Medulla oblongata (tissue), 1 donor: ENCODE measurements around the gene DPF1.
A peak's percentile ranks its signal among the peaks of the same experiment; 100 is the strongest.
"Not testable (repeated sequence)": the region's sequence is repeated elsewhere in the genome, so short reads cannot be mapped to it uniquely, and the experiment has no call there.

Source experiments
- DNase-seq: peaks from one replicate; pipeline ENCODE4 v3.0.0-alpha.2; 2015; ENCODE audit errors: extremely low spot score

DPF1 gene

DNA sequence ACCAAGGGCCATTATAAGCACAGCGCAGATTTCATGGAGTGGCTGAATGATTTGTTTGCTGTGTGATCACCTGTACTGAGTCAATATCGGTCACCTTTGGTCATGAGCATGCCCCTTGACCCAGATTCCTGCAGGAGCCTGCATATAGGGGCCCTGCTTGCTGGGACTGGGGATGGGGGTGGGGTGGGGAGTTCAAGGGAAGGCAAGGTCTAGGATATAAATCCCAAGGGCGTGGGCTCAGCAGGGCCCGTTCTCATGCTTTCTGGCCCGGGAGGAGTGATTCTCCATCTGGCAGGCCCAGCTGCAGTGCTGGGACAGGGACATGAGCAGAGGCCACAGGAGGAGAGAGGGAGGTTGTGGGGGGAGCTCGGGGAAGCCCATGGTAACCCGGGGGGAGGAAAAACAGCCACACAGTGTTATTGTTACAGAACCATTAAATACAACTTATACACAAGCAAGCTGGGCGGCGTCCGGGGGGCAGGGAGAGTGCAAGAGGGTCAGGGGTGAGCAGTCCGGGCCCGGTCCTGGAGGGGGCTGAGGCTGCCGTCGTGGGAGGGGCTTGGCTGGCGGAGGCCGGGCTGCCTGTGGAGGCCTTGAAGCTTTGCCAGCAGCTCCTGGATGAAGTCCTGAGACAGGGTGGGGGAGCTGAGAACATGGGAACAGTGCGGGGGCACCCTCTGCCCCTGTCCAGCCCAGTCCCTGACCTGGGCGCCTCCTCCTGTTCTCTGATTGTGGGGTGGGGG, 27.0 kb upstream of the DPF1 start:
- peak; percentile 75 for DNase-seq

DNA sequence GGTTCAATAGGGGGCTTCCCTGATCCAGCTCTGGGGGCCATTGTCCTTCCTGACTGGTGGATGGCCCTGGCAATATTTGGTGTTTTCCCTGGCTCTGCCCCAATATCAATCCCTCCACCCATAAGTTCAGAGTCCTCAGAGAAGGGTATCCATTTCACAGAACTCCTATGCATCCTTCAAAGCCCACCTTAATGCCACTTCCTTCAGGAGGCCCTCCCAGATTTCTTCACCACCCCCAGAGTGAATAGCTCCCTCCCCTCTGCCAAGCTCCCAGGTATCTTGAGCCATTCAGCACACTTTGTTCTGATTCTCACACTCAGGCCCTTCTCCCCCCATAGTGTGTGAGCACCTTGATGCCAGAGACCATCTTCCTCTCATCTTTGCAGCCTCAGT, 26.4 kb upstream of the DPF1 start:
- DNase-seq = peak; percentile 2

DNA sequence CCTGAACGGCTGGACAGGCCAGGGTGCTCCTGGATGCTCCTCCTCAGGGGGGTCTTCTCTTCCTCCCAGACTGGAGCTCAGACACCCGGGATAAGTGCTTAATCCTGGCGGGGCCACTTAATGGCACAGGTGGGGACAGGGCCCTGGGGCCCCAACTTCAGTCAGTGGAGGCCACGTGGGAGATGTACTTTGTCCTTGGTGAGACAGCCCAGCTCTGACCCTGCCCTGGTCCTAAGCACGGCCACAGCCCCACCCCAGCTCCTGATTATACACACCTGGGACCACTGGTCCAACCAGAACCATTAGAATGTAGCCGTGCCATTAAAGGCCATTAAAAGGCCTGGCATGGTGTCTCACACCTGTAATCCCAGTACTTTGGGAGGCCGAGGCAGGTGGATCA, 24.4 kb upstream of the DPF1 start:
- DNase-seq = no peak

DNA sequence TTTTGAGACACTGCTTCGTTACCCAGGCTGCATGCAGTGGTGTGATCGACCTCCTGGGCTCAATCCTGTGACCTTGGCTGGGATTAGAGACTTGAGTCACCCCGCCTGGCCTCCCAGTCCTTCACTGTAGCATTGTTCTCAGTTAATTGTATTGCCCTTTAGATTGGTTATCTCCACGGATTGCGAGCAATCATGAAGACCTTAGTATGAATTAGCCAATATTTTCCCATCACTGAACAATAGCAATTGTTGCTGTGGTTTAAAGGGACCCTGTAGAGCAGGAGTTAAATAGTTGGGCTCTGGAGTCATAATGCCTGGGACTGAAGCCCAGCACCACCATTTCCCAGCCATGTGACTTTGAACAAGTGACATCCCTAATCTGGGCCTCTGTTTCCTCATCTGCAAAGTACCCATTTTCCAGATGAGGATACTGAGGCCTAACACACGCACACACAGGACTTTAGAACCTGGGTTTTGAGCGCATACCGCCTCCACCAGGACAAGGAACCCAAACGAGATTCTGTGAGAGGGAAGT, 23.8 kb upstream of the DPF1 start:
- DNase-seq = peak; percentile 49

DNA sequence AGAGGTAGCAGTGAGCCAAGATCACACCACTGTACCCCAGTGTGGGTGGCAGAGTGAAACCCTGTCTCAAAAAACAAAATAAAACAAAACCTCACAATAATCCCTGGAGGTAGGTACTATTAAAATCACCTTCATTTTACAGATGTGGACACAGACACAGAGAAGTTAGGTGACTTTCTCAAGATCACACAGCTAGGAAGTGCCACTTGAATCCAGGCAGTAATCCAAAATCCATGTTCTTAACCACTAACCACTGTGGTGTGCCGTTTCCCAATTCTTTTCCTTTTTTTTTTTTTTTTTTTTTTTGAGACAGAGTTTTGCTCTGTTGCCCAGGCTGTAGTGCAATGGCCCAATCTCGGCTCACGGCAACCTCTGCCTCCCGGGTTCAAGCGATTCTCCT, 23.1 kb upstream of the DPF1 start:
- DNase-seq = peak; percentile 1

DNA sequence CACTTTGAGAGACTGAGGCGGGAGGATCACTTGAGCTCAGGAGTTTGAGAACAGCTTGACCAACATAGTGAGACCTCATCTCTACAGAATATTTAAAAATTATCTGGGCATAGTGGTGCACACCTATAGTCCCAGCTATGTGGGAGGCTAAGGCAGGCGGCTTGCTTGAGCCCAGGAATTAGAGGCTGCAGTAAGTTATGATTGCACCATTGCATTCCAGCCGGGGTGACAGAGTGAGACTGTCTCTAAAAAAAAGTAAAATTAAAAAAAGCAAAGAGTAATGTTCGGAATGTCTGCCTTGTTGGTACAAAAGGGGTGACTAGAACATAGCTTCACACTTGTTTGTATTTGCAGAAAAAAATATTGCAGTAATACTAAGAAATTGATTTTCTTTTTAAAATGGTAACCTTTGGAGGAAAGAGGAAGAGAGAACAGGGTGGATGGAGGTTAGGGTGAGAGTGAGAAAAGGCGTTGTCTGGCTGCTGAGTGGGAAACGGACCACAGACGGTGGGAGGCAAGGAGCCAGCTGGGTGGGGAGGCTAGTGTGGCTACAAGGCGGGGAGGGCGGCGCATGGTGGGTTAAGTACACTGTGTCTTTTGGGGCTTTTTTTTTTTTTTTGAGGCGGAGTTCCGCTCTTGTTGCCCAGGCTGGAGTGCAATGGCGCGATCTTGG, 21.9 kb upstream of the DPF1 start:
- no peak for DNase-seq

DNA sequence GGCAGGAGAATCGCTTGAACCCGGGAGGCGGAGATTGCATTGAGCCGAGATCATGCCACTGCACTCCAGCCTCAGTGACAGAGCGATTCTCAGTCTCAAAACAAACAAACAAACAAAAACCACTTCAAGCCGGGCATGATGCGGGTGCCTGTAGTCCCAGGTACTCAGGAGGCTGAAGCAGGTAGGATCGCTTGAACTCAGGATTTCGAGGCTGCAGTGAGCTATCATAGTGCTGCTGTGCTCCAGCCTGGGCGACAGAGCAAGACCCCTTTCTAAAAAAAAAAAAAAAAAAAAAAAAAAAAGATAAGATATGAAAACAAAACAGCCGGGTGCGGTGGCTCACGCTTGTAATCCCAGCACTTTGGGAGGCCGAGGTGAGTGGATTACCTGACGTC, 19.3 kb upstream of the DPF1 start:
- DNase-seq = no peak

DNA sequence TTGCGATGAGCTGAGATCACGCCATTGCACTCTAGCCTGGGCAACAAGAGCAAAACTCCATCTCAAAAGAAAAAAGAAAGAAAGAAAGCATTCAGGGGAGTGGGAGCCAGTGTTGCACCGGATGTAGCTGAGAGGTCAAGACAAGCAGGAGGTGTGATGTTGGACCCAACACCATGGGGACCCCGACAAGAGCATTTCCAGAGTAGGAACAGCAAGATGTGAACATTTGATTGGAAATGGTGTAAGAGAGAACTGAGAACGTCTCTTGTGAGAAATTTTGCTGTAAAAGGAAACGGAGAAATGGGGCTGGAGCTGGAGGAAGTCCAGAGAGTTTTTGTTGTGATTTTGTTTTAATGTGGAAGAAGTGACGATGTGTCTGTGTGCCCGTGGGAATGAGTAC, 15.8 kb upstream of the DPF1 start:
- DNase-seq = no peak

DNA sequence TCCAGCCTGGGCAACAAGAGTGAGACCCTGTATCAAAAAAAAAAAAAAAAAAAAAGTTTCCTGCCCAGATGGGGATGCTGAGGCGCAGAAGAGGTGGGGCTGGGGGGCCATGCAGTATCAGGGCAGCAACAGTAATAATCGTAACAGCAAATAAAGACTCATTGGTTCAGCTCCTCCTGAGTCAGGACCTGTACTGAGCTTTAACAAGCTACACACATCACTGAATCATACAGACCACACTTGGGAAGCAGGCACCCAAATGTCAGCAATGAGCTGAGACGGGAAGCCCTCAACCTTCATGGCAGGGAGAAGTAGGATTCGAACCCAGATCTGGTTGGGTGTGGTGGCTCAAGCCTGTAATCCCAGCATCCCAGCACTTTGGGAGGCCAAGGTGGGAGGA, 10.6 kb upstream of the DPF1 start:
- DNase-seq = no peak

DNA sequence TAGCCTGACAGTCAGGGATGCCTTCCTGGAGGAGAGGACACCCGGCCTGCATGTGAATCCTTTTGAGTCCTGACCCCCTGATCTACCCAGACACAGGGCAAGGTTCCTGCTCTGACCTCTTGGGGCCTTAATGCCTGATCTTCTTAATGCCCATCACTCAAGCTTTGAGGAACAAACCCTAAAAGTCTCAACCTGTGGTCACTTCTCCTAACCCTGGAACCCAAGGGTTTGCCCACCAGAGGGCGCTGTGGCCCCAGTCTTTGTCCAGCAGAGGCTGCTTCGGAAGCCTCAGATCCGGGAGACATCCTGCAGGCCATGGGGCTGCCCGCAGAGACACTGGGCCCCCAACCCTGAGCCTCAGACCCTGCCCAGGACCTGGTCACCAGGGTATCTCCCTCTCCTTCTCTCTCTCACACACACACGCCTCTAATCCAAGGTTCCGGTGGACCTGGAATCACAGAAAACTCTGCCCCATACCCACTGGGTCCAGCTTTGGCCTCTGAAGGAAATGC, 9.8 kb upstream of the DPF1 start:
- peak; percentile 85 for DNase-seq

DNA sequence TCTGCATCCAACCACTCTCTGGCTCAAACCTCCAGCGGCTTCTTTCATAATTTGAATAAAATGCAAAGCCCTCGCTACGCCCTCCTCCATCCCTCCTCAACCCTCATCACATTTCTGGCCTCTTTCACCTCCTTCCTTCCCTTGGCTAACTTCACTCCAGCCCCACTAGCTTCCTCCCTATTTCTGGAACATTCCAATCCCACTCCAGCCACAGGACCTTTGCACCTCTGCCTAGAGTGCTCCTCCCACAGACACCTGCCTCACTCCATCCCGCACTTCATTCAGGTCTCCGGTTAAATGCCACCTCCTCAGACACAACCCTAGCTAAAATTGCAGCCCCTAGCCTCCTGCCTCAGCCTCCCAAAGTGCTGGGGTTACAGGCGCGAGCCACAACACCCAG, 7.9 kb upstream of the DPF1 start:
- no peak for DNase-seq

DNA sequence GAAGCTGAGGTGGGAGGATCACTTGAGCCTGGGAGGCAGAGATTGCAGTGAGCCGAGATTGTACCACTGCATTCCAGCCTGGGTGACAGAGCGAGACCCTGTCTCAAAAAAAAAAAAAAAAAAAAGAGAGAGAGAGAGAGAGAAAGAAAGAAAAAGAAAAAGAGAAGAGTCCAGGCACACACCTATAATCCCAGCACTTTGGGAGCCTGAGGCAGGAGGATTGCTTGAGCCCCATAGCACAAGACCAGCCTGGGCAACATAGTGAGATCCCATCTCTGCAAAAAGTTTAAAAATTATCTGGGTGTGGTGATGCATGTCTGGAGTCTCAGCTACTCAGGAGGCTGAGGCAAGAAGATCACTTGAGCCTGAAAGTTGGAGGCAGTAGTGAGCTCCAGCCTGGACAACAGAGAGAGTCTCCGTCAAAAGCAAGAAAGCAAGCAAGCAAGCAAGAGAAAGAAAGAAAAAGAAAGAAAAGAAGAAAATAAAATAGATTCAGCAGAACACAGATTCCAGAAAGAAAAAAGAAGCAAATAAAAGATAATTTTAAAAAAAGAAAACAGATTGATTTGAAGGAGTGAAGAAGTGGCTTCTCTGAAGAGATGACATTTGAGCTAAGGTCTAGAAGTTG, 6.6 kb upstream of the DPF1 start:
- DNase-seq = not testable (repeated sequence)

DNA sequence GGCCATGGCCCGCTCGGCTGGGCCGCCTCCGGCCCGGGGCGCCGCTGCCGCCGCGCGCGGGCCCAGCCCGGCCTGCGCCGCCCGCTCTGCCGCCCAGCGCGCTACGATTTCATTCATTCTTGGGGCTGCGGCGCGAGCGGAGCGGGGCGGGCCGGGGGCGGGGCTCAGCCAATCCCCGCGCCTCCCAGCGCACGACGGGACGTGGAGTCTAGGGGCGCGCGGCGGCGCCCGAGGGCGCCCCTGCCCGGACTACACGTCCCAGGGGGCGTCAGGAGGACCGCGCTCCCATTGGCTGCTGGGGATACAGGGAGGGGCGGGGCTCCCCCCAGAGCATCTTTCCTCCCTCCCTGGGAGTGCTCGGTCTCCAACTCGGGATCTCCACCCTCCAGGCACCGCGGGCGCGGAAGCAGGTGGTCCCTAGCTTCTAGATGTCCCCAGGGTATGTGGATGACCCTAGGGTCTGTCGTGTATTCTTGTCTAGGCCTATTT, 5.6 kb upstream of the DPF1 start:
- DNase-seq = peak; percentile 95

DNA sequence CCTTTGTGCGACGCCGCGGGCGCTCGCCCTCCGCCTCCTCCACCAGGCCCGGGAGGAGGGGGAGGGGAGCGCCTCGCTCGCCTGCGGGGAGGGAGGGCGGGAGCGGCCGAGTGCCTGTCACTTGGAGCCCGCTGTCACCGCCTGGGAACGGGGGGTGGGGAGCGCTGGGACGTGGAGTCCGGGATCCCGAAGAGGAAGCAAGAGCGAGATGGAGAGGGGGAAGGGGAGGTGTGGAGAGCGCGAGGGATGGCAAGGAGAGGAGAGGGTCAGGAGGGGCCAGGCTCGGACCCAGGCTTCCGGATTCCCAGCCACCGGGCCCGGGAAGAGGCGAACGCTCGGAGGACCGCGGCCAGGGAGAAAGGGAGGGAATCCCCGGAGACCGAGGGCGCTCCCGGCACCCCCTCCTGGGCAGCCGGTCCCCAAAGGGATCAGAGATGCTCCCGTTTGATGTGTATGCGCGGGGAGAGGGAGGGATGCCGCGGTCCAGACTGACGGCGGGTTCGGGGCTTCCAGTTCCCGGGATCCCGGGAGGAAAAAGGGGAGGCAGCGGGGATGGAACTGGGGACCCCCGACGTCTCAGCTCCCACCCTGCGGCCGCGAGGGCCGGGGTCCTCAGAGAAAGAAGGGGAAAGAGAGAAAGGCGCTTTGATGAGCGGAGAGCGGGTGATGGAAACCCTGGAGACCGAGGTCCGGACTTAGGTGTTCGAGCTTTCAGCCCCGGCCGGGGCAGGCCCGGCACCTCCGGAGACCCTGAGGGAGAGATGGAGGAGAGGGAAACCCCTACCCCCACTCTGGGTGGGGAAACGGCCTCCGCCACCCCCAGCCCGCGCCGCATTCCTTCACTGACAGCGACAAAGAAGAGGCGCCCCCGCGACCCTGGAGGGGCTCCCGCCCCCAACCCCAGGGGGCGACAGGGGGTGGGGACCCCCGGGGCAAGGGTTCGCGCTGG, 4.7 kb upstream of the DPF1 start:
- no peak for DNase-seq

DNA sequence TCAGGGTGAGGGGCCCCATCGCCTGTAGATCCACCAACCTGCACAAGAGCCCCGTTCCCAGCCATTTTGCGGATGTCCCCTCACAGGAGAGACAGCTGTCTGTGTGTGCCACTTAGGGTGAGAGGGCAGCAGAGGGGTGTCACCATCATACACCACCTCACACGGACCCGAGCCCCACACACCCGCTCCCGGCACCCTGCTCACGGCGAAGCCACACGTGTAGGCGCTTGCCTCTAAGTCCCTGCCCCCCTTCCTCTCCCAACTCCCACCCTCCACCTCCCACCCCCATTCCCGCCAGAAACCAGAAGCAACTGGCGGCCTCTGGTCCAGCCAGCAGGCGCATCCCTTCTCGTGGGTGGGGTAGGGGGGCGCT, 4.0 kb upstream of the DPF1 start:
- DNase-seq = no peak

DNA sequence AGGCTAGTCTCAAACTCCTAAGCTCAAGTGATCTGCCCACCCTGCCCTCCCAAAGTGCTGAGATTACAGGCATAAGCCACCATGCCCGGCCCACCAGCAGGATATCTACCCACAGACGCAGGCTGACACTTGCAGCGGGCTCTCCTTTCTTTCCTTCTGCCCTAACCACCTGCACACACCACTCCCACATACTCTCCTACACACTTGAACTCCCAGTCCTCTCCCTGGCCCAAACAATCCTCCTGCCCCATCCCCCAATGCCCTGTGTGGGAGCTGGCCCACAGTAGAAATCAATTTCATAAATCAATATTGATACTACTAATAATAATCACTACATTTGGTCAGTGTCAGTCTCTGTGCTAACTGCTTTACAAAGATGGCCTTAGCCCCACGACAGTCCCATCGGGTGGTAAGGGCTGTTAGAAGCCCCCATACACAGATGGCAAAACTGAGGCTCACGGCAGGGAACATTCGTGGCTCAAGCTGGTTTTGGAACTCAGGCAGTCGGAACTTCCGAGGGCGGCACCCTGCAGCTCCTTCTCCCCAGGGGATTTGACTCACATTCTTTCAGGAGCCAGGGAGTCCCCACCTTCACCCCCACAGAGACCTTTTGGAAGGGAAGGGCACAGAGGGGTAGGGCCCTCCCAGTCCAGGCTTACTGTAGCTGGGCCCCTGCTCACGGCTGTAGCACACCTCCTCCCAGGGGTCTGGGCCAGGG, 3.4 kb upstream of the DPF1 start:
- DNase-seq = no peak

DNA sequence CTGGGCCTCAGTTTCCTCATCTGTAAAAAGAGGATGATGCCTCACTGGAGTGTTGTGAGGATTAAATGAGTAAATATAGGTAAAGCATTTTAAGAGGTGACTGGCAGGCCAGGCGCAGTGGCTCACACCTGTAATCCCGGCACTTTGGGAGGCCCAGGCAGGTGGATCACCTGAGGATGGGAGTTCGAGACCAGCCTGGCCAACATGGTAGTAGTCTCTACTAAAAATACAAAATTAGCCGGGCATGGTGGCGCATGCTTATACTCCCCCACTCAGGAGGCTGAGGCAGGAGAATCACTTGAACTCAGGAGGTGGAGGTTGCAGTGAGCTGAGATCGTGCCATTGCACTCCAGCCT, 819 bp upstream of the DPF1 start:
- not testable (repeated sequence) for DNase-seq

DNA sequence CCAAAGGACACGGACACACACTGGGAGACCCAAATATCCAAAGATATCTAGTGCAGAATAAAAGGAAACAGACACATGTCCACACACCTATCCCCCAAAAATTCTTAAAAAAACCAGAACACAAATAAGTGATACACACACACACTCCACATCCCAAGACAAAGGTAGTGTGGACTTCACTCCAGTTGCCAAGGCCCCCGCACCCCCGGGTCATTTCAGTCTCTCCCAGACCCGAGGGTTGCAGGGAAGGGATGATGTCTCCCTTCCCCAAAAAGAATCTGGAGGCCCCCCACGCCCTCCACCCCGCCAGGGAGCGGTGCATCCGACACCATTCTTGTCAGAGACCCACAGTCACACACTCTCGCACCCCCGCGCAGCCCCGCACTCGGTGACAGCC, 407 bp downstream of the DPF1 start:
- DNase-seq = no peak

DNA sequence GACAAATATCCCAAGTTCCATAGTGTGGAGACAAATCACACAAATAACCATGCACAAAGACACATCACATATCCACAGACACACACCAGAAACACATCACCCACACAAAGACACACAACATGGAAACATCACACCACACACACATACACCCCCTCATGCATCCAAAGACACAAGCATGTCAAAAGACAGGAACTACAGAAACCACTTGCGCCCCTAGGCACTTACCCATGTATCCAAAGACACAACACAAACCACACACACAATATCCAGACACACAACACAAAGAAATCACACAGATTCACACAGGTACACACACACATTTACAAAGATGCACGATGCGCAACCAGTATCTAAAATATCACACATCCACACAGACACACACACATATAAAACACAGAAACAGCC, 901 bp downstream of the DPF1 start:
- DNase-seq = no peak

DNA sequence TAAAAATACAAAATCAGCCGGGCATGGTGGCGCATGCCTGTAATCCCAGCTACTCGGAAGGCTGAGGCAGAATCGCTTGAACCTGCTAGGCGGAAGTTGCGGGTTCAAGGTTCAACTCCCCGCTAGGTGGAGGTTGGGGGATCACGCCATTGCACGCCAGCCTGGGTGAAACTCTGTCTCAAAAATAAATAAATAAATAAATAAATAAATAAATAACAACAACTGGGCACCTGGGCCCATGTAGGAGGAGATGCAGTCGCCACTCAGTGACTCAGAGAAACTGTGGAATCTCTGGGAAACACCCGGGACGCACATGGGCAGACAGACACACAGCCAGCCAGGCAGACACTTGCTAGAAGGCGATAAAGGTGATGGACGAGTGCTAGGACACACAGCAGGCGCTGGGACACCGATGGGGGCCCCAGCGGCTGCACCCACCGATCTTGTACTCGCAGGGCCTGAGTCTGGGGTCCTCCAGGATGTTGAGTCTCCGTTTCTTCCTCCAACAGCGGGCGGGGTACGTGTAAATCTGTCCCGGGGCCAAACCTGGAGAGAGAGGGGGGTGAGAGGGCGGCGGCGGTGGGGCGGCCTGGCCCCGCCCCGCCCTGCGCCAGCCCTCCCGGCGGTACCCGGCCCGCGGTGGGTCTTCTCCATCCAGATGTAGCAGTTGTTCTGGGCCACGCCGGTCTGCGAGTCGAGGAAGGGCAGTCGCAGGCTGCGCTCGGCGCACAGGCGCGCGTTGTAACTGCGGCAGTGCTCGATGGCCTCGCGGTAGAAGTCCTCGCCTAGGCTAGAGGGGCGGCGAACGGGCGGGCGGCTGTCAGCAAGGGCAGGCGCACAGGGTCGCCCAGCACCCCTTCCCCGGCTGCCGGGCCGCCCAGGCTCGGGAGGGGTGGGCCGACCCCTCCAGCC, 1.8 kb downstream of the DPF1 start:
- no peak for DNase-seq
